Fibroblast of skin of scalp (primary cell): ENCODE measurements around the gene CEP164. TPM values are rescaled to one million over a fixed set of nuclear protein-coding genes. Genes with fewer than 3 reads are reported as not detected.
A peak's percentile ranks its signal among the peaks of the same experiment; 100 is the strongest.

Experiments
- DNase-seq: peaks from one replicate; pipeline ENCODE4 v3.0.0-alpha.2; 2013
- polyA plus RNA-seq, 2 experiments: library from polyadenylated mRNA; unstranded; fragments of 120-200 nt; gene quantifications; one replicate each; pipeline ENCODE4 v1.2.1, GENCODE V29; 2013; ENCODE audit not compliant: insufficient read length in 2 of 2

Gene CEP164
- 26.1 TPM for polyA plus RNA-seq (2013, experiment 1 of 2; ENCODE audit: insufficient read length)
- 22.0 TPM for polyA plus RNA-seq (2013, experiment 2 of 2; ENCODE audit: insufficient read length)

DNA sequence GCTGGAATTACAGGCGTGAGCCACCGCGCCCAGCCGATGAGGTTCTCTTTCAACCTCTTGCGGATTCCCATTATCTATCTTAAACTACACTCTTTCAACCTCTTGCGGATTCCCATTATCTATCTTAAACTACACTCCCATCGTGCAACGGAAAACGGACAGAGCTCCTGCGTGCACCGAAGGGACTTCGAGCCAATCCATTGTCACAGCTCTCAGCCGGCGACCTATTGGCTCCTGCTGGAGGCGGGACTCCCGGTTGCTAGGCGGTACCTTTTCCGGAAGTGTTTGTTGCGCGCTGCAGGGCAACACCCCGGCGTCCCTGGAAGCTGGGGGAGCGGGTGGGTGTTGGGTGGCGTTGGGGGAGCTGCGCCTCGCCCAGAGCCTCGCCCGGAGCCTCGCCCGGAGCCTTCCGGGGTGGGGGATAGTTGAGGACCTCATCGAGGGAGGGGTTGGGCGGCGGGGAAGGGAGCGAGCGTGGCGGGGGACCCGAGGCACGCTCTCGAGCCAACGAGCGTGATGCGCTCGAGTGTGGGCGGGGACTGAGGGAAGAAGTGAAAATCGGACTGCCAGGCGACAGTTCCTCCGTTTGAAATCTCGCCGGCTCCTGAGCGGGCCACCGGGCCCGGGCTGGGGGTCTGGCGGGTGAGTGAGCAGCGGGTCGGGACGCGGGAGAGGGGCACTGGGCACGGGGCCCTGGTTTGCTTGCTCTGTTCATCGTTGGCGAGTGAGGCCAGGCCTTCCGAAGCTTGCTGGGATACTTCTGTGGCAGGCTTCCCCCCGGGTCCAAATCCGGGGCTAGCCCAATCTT is at the start of gene CEP164:
TSS of gene CEP164 (plus strand) at position 288 of the 808 bp plus-strand sequence. CDS start 10,733 bp downstream, outside the sequence.
- DNase-seq, result peak; percentile 98

DNA sequence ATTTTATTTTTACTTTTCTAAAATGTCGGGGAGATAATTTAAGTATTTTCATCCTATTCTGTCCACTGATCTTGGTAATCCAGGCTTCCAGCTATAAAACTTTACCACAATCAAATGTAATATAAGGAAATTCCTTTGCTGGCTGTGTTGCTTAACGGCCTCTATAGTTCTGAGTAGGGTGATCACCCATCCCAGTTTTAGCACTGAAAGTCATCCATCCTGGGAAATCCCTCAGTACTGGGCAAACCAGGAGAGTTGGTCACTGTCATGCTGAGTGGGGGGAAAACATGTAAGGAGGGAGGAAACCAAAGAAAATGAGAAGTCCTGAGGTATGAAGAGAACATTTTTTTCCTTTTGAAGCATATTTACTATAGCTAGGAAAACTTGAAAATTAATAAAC is 49.3 kb upstream of the CEP164 start:
- peak; percentile 27 for DNase-seq

DNA sequence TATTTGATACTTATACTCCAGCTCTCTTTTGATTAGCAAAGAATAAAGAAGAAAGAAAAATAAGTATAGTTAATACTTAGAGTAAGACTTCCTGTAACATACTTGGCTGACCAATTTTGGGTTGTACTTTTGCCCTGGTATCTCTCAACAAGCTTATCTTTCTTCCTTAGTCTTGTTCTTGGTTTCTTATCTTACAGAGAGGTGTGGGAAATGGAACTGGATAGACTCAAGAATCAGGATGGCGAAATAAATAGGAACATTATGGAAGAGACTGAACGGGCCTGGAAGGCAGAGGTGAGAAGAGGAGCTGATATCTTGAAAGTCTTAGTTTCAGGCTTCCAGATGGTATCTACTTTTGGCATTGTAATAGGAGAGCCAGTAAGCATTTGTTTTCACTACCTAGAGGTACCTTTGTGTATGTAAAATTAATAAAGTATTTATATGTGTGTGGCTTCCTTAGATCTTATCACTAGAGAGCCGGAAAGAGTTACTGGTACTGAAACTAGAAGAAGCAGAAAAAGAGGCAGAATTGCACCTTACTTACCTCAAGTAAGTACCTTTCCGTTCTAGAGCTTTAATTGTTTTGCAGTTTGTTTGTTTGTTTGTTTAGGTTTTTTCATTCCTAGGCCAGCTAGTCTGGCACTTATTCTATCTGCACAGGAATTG is 47.8 kb upstream of the CEP164 start:
- no peak for DNase-seq

DNA sequence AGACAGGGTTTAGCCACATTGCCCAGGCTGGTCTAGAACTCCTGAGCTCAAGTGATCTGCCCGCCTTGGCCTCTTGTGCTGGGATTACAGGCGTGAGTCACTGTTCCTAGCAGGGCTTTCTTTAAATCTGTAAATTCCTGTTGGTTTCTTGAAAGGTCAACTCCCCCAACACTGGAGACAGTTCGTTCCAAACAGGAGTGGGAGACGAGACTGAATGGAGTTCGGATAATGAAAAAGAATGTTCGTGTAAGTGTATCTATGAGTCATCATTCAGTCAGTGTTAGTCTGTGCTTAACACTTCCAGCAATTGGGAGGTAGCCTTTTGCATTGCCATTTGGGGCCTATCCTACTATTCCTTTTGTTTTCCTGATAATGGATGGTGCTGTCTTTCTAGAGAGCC is 46.5 kb upstream of the CEP164 start:
- DNase-seq, result peak; percentile 98

DNA sequence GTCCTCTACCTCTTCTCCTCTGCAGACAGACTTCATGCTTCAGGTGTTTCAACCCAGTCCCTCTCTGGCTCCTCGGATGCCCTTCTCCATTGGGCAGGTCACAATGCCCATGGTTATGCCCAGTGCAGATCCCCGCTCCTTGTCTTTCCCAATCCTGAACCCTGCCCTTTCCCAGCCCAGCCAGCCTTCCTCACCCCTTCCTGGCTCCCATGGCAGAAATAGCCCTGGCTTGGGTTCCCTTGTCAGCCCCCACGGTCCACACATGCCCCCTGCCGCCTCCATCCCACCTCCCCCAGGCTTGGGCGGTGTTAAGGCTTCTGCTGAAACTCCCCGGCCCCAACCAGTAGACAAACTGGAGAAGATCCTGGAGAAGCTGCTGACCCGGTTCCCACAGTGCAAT is 45.8 kb upstream of the CEP164 start:
- no peak for DNase-seq

DNA sequence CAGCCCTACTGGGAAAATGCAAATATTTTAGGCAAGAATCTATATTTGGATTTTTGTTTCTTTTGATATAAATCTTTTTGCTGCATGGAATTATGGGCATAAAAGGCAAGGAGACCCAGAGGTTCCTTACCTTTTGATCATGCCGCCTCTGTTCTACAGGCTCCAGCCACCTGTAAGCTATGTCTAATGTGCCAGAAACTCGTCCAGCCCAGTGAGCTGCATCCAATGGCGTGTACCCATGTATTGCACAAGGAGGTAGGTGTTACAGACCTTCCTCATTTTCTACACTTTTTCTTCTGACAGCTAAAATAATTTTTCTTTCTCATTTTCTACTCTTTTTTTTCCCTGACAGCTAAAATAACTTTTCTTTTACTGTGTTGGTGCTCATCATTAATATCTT is 44.7 kb upstream of the CEP164 start:
- no peak for DNase-seq

DNA sequence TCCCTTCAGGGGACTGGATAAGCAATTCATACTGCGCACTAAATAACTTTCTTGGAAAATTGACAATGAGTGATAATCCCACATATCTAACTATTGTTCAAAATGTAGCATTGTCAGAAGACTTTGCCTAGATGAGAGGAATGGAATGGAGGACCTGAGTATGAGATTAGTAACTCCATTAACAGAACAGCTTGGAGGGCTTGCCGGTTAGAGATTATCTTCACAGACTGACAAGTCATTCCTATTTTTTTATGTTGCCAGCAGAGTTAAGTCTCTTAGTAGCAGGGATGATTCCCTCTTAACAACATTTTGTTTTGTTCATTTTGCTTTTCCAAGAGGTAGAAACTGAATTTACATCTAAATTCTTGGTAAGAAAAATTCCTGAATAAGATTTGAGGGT is 43.6 kb upstream of the CEP164 start:
- no peak for DNase-seq

DNA sequence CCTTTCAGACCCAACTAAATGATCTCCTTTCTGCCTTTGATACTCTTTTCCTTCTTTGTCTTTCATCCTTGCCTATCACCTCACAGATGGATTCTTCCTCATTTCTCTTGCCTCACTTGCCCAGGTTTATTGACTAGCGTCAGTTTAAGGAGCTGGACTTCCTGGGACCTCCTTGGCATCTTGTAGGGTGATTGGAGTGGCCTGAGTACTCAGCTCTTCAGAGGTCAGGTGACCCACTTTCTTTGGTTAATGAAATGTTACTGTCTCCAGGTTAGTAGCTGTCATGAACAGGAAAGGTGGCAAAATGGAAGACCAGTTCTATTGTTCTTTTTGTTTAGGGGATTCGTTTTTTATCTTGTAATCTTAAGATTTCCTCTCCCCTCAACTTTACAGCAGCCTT is 41.1 kb upstream of the CEP164 start:
- no peak for DNase-seq

DNA sequence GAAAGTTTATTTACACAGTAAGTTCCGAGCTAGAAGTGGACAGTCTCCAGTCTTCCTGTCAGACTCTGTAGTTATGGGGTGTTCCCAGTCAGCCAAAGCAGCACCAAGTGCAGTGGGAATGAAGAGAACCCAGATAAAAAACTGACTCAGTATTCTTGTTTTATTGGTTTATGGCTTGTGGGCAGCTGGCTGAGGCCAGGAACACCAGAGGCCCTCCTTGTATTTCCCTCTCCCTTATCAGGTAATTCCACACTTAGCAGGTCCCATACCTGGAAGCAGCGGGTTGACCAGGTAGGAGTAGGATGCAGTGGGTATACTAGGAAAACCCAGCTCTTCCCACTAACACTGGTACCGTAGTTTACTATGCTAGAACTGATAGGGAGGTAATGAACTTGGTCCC is 40.0 kb upstream of the CEP164 start:
- DNase-seq, result no peak

DNA sequence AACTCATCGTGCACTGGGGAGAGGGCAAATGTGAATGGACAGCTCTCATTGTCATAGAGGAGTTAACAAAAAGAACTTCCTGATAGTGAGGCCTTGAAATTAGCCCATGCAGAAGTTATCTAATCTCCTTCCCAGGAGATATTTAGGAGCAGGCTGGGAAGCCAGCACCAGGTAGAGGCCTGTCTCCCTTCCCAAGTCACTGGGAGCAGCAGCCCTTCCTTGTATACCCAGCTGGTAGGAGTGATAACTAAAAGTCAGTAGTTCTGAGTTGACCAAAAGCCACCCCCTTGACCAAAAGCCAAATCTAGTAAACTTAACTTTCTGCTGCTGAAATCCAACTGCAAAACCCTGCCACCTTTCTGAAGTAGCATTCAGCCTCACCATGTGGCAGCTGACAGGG is 37.9 kb upstream of the CEP164 start:
- no peak for DNase-seq

DNA sequence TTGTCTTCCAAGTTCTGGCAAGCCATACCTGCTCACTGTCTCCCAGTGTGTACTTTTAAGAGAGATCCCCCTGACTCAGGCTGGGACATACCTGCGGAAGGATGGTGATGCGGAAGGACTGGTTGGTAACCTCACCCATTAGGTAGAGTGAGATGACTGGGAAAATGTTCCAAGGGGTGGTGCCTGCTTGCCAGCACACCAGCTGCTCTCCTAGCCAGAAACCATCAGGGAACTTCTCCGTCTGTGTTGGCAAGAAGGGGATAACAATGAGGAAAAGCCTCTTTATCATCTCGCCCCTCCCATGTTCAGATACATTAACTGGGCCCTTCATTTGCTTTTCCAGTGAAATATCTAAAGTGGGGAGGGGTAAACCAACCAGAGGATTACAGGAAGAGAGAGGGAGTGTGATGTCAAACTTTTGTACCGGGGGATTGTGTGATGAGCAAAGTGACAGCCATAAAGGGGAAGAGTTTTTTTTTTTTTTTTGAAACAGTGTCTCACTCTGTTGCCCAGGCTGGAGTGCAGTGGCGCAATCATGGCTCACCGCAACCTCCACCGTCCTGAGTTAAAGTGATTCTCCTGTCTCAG is 36.8 kb upstream of the CEP164 start, which contains the start of gene BACE1-AS:
TSS of gene BACE1-AS (plus strand) at position 538 of the 588 bp plus-strand sequence.
- no peak for DNase-seq

DNA sequence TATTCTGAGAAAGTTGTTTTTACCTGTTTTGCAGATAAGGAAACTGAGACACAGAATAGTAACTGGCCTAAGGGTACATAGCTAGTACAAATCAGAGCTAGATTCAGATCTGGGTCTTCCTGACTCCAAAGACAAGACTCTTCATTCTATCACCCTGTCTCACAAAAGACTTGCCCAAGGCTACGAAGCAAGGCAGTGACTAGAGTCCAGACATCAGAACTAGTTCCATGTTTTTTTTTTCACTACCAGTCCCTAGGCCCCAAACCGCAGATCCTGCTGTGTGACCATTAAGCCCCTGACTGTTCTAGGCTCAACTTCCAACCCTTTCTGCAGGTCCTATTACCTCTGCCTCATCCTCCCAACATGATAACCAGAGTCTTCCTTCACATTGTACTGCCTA is 35.0 kb upstream of the CEP164 start:
- no peak for DNase-seq

DNA sequence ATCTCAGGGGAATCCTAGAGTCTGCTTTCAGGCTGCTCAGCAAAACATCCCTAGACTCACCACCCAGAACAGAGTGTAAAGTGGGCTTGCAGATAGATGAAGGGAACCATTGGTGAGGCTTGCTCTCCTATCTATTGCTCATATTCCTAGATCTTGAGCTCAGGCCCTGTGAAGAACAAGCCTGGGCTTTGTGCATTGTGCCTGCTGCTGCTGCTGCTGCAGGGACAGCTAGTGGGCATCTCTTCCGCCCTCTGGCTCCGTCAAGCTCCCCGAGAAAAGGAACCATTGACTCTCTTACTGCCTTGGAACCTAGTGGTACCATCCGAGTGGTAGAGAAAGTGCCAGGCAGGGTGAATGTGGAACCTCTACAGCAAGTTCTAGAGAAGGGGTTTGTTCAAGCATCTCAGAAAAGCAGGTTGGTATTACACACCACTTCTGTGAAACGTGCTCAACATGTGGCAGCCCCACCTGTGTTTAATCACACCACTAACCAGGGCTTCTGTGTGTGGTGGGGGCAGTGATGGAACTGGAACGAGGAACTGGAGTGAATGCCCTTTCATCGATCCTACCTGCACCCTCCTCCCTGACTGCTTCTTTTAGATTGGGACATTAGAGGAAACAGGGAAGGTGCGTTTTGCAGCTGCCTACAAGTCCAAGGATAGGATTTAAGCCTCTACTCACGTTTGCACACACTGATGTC is 32.1 kb upstream of the CEP164 start:
- DNase-seq, result no peak

DNA sequence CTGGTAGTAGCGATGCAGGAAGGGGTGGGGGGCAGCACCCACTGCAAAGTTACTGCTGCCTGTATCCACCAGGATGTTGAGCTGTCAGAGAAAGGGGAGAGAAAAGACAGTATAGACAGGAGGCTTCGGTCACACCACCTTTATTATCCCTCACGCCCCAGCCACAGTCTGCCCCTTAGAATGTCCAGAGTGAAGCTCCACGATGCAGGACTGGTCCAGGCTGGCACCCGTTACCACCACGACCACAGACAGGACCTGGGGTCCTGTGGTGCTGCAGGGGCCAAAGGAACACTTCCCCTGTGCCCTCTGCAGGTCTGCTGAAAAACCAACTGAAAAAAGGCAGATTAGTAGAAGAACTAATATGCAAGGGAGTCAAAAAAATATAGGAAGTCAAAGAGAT is 30.8 kb upstream of the CEP164 start:
- no peak for DNase-seq

DNA sequence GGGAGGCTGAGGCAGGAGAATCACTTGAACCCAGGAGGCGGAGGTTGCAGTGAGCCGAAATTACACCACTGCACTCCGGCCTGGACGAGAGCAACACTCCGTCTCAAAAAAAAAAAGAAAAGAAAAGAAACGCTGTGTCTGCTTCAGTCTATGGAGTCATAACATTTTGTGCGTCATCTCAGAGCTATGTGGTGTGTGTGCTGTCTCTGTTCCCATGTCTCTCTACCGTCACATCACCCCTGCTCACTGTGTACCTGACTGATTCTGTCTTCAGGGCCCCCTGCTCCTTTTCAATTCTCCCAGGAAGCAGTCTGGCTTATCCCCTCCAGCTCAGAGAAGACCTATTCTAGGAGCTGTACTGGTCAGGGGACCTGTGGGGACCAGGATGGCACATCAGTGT is 29.5 kb upstream of the CEP164 start:
- no peak for DNase-seq

DNA sequence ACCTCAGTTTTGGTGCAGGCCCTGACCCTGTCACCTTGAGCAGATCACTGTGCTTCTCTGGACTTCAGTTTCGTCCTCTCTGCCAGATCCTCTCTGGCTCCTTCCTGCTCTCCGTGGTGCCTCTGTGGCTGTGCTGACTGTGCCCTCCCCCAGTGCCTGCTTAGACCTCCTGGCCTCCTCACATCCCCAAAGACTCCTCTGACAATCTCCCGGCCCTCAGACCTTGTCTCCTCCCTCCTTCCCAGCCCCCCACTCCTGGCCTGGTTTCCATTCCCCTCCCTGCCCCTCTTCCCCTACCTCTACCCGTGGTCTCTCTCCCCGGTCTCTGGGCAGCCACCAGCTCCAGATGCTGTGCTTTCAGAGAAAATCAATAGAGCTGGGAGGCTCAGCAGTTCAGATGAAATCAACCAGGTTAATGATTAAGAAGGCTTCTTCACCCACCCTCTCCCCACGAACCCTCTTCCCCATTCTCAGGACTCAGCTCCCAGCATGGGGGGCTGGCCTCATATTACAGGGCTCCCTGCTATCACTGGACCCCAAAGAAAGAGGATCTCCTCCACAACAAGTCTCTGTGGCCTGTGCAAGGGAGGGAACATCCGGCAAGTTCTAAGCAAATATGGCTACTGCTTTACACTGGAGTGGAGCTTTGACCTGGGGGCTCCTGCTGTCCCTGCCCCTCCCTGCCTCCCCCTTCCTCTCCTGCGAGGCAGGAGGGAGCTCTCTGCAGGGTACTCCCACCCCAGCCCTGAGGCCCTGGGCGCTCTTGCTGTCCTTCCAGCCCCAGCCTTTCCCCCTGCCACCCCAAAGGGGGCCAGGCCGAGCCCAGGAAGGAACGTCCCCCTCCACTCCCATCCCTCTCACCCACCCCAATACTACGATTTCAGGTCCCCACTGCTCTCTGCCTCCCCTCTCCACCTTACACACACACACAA is 28.0 kb upstream of the CEP164 start:
- DNase-seq, result no peak

DNA sequence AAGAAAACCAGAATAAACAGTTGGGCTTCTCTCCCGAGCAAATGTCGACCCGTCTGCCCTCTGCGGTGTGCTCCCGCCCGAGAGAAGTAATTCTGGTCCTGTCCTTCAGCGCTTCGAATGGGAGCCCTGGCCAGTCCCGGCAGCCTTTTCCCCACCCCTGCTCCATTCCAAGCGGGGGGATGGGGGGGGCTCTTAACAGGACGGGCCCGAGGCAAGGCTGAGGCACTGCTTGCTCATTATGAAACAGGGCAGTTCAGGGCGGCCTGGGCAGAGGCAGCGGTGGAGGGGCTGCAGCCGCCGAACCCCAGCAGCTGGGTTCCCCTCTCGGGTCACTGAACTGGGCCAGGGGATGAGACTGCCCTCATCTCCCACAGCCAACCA is 27.4 kb upstream of the CEP164 start:
- DNase-seq, result no peak

DNA sequence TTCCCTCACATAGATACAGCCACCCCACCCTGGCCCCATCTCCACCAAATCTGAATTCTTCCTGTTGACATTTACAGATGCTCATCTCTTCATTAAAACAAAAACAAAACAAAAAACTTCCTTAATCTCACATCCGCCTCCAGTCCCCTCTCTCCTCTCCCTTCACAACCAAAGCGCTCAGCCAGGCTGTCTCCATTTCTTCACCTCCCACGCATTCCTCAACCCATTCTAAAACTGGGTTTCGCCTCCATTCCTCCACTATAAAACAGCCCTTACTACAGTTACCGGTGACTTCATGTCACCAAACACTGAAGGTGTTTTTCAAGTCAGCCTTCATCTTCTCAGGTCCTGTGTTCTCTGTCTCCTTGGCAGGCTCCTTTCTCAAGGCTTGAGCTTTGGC is 26.9 kb upstream of the CEP164 start:
- DNase-seq, result no peak

DNA sequence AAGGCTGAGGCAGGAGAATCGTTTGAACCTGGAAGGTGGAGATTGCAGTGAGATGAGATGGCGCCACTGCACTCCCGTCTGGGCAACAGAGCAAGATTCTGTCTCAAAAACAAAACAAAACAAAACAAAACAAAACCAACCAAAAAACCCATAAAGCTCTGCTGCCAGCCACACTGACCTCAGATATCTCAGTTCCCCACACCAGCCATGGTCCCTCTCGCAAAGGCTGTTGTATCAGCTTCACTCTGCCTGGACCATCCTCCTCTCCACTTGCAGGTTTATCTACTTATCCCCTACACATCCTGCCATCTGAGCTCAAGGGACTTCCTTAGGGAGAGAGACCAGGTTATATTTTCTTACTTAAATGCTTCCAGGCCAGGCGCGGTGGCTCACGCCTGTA is 25.4 kb upstream of the CEP164 start:
- no peak for DNase-seq

DNA sequence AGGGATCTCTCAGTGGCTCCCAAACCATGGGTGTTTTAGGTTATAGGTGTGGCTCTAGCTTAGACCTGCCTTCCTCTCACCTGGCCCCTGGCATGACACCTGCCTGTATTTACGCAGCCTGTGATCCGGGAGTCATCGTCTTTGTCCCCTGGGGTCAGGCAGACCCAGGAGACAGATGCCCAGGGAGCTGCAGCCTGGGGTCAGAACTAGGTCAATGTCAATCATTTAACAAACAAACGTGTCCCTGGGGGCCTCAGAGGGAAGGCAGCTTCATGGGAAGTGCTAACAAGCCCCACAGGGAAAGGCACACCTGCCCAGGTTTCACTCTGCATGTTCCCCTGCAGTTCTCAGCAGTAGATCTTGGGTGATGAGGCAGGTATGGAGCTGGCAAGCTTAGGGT is 24.6 kb upstream of the CEP164 start:
- DNase-seq, result no peak

DNA sequence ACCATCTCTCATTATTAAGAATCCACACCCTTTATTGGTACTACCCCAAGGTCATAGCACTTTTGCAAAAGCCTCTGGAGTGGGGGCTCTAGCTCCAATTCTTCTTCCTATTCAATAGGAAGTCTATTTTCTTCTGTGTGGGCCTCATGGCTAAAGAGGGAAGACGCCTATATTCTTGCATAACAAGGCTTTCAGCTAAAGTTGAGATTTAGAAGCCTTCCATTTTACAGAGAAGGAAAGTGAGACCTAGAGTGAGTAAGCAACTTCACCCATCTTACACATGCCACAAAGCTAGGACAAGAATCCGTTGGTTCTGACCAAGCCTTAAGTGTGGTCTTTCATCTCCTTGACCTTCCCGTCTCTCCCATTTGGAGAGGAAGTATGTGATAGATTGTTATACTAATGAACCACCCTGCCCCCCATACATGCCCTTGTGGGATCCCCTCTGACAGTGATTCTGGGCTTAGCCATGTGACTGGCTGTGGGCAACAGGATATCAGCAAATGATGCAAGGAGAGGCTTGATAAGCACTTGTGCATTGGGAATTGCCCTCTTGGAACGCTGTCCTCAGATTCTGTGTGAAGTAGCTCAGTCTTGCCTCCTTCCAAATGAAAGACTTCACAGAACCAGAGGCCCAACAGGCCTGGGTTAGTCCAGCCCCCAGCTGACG is 23.9 kb upstream of the CEP164 start:
- no peak for DNase-seq
